GM19397 (cell line): ENCODE data around the gene PDE2A.

Experiments
- ATAC-seq: cut with Tn5 transposase; IDR thresholded peaks from one replicate; pipeline ENCODE4 v1.9.1; 2021; ENCODE audit warnings: mild to moderate bottlenecking, moderate library complexity; ENCODE audit not compliant: unreplicated experiment

Gene PDE2A

DNA sequence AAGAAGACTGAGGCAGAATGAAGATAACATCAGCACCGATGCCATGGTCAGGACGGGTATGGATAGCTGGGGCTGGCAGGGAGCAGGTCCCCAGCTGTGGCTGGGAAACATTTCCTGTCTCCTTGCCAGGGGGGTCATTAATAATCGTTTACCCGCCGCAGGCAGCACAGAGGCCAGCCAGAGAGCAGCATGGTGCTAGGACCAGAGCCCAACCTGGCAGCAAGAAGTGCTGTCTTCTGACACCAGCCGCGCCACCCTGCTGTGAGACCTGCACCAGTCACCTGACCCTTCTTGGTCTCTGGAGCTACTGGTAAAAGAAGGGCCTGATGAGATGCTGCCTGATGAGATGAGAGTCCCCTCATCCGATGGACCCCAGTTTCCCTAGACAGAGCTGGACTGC is 36.3 kb downstream of the PDE2A start:
- ATAC-seq: no peak

DNA sequence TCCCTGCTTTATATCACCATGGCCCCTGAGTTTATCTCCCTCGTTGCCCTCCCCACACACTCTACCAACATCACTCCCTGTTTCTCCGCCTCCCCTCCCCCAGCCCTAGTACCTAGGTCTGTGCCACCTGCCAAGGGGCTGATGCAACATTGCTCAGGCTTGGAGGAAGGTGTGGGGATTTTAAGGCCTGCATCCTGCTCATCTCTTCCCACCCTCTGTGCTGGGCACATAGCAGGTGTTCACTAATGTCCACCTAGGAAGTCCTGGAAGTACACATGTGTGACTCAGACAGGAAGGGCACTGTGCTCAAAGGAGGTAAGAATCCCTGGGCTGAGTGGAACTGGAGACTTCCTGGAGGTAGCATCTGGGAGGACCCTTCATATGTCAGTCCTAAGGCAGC is 37.0 kb downstream of the PDE2A start:
- ATAC-seq: no peak

DNA sequence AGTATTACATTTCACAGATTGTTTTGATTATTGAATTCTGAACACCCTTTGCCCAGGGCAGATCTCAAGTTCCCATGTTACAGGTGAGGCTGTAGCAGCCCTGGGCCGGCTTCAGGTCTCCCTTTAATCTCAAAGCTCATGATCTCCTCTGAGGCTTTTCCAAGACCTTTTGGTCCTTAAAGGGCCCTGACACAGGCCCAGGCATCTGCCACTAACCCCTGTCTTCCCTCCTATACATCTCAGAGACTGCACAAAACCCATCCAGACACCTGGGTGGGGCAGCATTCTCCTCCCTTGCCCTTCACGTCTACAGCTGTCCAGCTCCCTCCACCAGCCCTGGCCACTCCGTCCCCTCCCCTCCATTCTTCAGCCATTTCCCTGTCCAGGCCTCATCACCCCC is 37.8 kb downstream of the PDE2A start:
- no peak for ATAC-seq

- no peak for ATAC-seq
Observed at GRCh38 chr11:72635933-72636332, 38.3 kb downstream of the PDE2A start.

DNA sequence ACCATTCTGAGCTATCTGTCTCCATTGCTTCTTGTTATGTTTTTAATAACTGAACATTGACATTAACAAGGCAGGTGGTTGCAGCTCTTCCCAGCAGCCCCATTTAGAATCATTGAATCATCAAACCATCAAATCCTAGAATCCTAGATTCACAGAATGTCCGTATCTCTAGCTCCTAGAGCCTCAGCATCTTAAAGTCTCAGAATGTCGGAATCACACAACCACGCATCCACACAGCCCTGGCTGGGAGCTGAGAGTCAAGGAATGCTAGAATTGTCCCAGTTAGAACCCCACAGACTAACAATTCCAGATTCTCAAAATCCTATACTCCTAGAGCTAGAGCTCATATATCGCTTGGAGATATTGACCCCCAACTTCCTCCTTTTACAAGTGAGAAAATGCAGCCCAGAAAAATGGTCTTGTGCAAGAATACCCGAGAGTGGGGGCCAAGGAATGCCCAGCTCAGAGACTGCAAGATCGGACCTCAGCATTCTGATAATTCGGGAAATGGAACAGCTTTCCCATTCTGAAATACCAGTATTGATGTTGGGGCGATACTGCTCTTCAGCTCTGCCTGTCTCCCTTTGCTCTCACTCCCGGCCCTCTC is 38.8 kb downstream of the PDE2A start:
- ATAC-seq: no peak

- ATAC-seq: no peak
Observed at GRCh38 chr11:72634472-72635095, 39.6 kb downstream of the PDE2A start.

DNA sequence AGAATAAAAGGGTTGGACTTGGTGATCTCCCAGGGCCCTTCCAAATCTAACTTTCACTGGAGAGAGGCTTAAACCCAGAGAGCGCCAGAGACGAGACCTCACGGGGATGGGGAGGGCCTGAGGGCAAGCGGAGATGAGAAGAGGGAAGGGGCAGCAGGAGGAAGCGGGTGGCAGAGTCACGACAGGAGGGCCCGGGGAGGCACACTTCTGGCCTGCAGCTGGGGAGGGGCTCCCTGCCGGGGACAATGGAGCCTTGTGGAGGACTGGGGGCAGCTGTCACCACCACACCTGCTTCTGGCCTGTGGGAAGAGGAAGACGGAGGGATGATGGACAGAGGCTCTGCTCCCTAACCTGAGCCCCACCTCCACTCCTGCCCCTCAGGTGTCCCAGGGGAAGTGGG is 40.2 kb downstream of the PDE2A start:
- ATAC-seq: no peak

- ATAC-seq: no peak
Observed at GRCh38 chr11:72633068-72633467, 41.2 kb downstream of the PDE2A start.

GRCh38 chr11:72631806-72632731 is 42.2 kb downstream of the PDE2A start:
- no peak for ATAC-seq

GRCh38 chr11:72630104-72630852 is 43.9 kb downstream of the PDE2A start:
- no peak for ATAC-seq

DNA sequence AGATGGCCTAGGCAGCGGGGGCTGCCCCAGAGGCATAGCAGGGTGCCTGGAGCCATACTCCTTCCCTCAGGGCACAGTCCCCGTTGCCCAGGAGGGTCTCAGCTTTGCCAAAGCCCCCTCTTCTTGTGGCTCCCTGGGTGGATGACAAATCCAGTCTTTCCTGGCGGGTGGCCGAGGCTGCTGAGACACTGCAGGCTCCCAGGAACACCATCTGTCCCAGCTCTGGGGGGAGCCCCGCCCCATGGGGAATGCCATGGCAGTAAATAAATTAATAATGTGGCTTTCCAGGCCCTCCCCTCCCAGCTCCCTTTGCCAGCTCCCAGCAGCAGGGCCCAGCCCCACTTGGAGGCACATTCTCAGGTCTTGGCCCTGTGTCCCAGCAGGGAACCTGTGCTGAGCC is 45.0 kb downstream of the PDE2A start:
- no peak for ATAC-seq

GRCh38 chr11:72627594-72628281 is 46.5 kb downstream of the PDE2A start:
- ATAC-seq: no peak

DNA sequence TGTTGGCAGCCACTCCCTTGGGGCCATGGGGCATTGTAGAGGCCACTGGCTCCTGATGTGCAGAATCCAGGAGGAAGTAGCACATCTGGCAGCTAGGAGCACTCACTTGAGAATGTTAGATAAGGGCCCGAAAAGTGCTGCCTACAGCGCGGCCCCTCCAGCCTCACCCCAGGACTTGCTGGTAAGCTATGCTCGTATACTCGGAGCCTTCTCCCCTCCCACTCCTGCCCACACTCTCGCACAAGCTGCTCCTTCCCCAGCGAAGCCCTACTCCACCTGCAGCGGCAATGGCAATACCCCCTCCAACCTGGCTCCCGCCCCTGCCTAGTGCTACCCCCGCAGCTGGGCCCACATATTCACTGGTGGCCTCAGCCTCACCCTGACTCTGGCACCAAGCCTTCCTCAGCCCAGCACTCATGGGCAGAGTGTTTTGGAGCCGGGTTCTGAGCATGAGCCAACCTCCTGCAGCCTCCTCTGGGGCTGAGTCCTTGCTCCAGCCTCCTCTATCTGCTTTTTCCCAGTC is 47.7 kb downstream of the PDE2A start:
- ATAC-seq: no peak

GRCh38 chr11:72625691-72626413 is 48.4 kb downstream of the PDE2A start:
- ATAC-seq: no peak

- no peak for ATAC-seq
Observed at GRCh38 chr11:72624496-72625201, 49.6 kb downstream of the PDE2A start.

- no peak for ATAC-seq
Observed at GRCh38 chr11:72623052-72623451, 51.2 kb downstream of the PDE2A start.

- ATAC-seq: no peak
Observed at GRCh38 chr11:72621008-72621610, 53.1 kb downstream of the PDE2A start.

GRCh38 chr11:72618803-72619202 is 55.4 kb downstream of the PDE2A start:
- no peak for ATAC-seq
